Transverse colon (tissue), 3 donors: ENCODE results near the gene FOXP1.

Experiments used
- EP300 ChIP-seq: sonication (generic); formaldehyde crosslinking; IDR thresholded peaks from one replicate; pipeline ENCODE4 v1.6.1; 2017; ENCODE audit warnings: antibody characterized with exemption, low read depth
- POLR2A ChIP-seq: fragments of 450-650 bp; IDR thresholded peaks from one replicate; pipeline ENCODE4 v1.6.1; 2016; ENCODE audit warnings: antibody characterized with exemption, mild to moderate bottlenecking, moderate library complexity
- TF ChIP-seq, protein P1 (sequence below), 5 experiments: fragments of 200-600 bp in 3 of 5; fragments of 450-650 bp in 2 of 5; sonication (generic) in 3 of 5; IDR thresholded peaks; 1 replicate in 2 of 5; 2 replicates in 3 of 5; pipeline ENCODE4 v1.5.1; 2016 to 2017; ENCODE audit warnings: antibody characterized with exemption in 5 of 5, inconsistent platforms in 3 of 5, mild to moderate bottlenecking in 2 of 5, moderate library complexity in 1 of 5

DNA sequence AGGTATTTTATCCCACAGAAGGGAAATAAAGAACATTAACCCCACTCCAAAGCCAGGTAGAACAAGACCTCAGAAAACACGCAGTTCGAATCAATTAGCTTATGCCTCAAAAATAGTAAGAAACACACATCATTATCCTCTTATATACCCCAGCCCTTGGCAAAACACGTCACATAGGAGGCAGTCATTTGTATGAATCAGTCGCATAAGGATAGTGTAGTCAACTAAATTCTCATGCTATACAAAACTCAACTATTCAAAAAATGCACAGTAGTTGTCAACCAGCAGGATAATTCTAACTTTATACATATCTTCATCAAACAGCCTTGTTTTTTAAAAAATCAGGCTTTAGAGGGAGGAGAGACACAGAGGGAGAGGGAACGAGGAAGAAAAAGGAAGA lies 298.4 kb downstream of the FOXP1 start:
- TF ChIP-seq, protein P1, sequence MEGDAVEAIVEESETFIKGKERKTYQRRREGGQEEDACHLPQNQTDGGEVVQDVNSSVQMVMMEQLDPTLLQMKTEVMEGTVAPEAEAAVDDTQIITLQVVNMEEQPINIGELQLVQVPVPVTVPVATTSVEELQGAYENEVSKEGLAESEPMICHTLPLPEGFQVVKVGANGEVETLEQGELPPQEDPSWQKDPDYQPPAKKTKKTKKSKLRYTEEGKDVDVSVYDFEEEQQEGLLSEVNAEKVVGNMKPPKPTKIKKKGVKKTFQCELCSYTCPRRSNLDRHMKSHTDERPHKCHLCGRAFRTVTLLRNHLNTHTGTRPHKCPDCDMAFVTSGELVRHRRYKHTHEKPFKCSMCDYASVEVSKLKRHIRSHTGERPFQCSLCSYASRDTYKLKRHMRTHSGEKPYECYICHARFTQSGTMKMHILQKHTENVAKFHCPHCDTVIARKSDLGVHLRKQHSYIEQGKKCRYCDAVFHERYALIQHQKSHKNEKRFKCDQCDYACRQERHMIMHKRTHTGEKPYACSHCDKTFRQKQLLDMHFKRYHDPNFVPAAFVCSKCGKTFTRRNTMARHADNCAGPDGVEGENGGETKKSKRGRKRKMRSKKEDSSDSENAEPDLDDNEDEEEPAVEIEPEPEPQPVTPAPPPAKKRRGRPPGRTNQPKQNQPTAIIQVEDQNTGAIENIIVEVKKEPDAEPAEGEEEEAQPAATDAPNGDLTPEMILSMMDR (IDR thresholded peaks at IDR 0.05) = no peak
- TF ChIP-seq POLR2A (no peak), EP300 (no peak)
